Muscle layer of colon (tissue), 2 donors: Measurements from ENCODE around the gene PRRG2.

Experiments
- H3K27ac ChIP-seq: one replicate; pipeline ENCODE4 v1.7.0; 2013; ENCODE audit warnings: low read depth, mild to moderate bottlenecking, low read length, moderate library complexity
- H3K27me3 ChIP-seq, 2 donors: one replicate each; pipeline ENCODE4 v1.7.0; 2013; ENCODE audit warnings: low read length in 2 of 2, mild to moderate bottlenecking in 2 of 2; ENCODE audit not compliant: insufficient read depth in 2 of 2, control insufficient read depth in 1 of 2
- H3K36me3 ChIP-seq: one replicate; pipeline ENCODE4 v1.7.0; 2013; ENCODE audit warnings: mild to moderate bottlenecking, low read length; ENCODE audit not compliant: insufficient read depth
- H3K4me1 ChIP-seq: one replicate; pipeline ENCODE4 v1.7.0; 2013; ENCODE audit warnings: mild to moderate bottlenecking, low read length; ENCODE audit not compliant: insufficient read depth
- H3K4me3 ChIP-seq, 2 donors: one replicate each; pipeline ENCODE4 v1.7.0; 2013; ENCODE audit warnings: low read length in 2 of 2, low read depth in 1 of 2, mild to moderate bottlenecking in 1 of 2, moderate library complexity in 1 of 2
- H3K9ac ChIP-seq: one replicate; pipeline ENCODE4 v1.7.0; 2013; ENCODE audit warnings: low read length
- H3K9me3 ChIP-seq: one replicate; pipeline ENCODE4 v1.7.0; 2013; ENCODE audit warnings: mild to moderate bottlenecking, low read length
- donor health status: abdominal sarcoma.
- donor health status: Adenocarcinoma of cecum.

The PRRG2 gene

GRCh38 chr19:49590971-49591730 is 10.0 kb downstream of the PRRG2 start, which contains the start of gene PRR12:
PRR12 (plus strand) TSS chr19:49591182; CDS start chr19:49591655, 473 bp downstream.
- Histone ChIP-seq H3K4me3 (peak within 1 kb of the TSS; percentile 55 to 84), H3K27me3 (no peaks in the 10 kb centered on the region), H3K9ac (peak within 1 kb of the TSS; percentile 65), H3K36me3 (peaks cover 10% of the 10 kb centered on the region), H3K27ac (peak within 1 kb of the TSS; percentile 96), H3K9me3 (no peaks in the 10 kb centered on the region), H3K4me1 (peaks cover 19% of the 10 kb centered on the region)

GRCh38 chr19:49591731-49592485 is 10.8 kb downstream of the PRRG2 start:
- Histone ChIP-seq H3K4me3 (peak overlapping the region; percentile 23 to 84), H3K36me3 (peaks cover 10% of the 10 kb centered on the region), H3K27me3 (no peaks in the 10 kb centered on the region), H3K27ac (peak overlapping the region; percentile 96), H3K4me1 (peaks cover 19% of the 10 kb centered on the region), H3K9ac (peak overlapping the region; percentile 65), H3K9me3 (no peaks in the 10 kb centered on the region)

- Histone ChIP-seq H3K9me3 (no peaks in the 10 kb centered on the region), H3K4me1 (peaks cover 19% of the 10 kb centered on the region), H3K9ac (peak overlapping the region; percentile 65), H3K36me3 (peaks cover 10% of the 10 kb centered on the region), H3K27ac (peak overlapping the region; percentile 96), H3K27me3 (no peaks in the 10 kb centered on the region), H3K4me3 (peak overlapping the region; percentile 38 to 84)
These were observed 11.5 kb downstream of the PRRG2 start for GRCh38 chr19:49592486-49593232.

GRCh38 chr19:49593233-49594113 is 12.4 kb downstream of the PRRG2 start:
- peak overlapping the region; percentile 96 for H3K27ac ChIP-seq
- H3K4me1 ChIP-seq: peaks cover 19% of the 10 kb centered on the region
- H3K9me3 ChIP-seq: no peaks in the 10 kb centered on the region
- H3K4me3 ChIP-seq: peak overlapping the region; percentile 38 to 84
- peaks cover 13% of the 10 kb centered on the region for H3K36me3 ChIP-seq
- H3K9ac ChIP-seq: no peak overlapping the region
- H3K27me3 ChIP-seq: no peaks in the 10 kb centered on the region

- no peaks in the 10 kb centered on the region for H3K27me3 ChIP-seq
- H3K36me3 ChIP-seq: peaks cover 22% of the 10 kb centered on the region
- H3K4me1 ChIP-seq: peaks cover 19% of the 10 kb centered on the region
- H3K4me3 ChIP-seq: no peak overlapping the region
- H3K9ac ChIP-seq: no peak overlapping the region
- no peak overlapping the region for H3K27ac ChIP-seq
- no peaks in the 10 kb centered on the region for H3K9me3 ChIP-seq
These were observed 13.3 kb downstream of the PRRG2 start for GRCh38 chr19:49594157-49594992.

- H3K9me3 ChIP-seq: no peaks in the 10 kb centered on the region
- peaks cover 19% of the 10 kb centered on the region for H3K4me1 ChIP-seq
- peaks cover 30% of the 10 kb centered on the region for H3K36me3 ChIP-seq
- no peak overlapping the region for H3K27ac ChIP-seq
- H3K4me3 ChIP-seq: no peak overlapping the region
- no peak overlapping the region for H3K9ac ChIP-seq
- no peaks in the 10 kb centered on the region for H3K27me3 ChIP-seq
These were observed 14.1 kb downstream of the PRRG2 start for GRCh38 chr19:49594993-49595818.

- no peak overlapping the region for H3K27ac ChIP-seq
- no peaks in the 10 kb centered on the region for H3K27me3 ChIP-seq
- H3K4me1 ChIP-seq: peaks cover 19% of the 10 kb centered on the region
- peaks cover 31% of the 10 kb centered on the region for H3K36me3 ChIP-seq
- no peak overlapping the region for H3K9ac ChIP-seq
- H3K4me3 ChIP-seq: no peak overlapping the region
- no peaks in the 10 kb centered on the region for H3K9me3 ChIP-seq
These were observed 14.8 kb downstream of the PRRG2 start for GRCh38 chr19:49595819-49596404.

- Histone ChIP-seq H3K9me3 (no peaks in the 10 kb centered on the region), H3K9ac (no peak overlapping the region), H3K4me1 (peaks cover 19% of the 10 kb centered on the region), H3K27ac (no peak overlapping the region), H3K4me3 (no peak overlapping the region), H3K36me3 (peaks cover 35% of the 10 kb centered on the region), H3K27me3 (no peaks in the 10 kb centered on the region)
These were observed 15.3 kb downstream of the PRRG2 start for GRCh38 chr19:49596407-49596806.

GRCh38 chr19:49596954-49597702 is 16.0 kb downstream of the PRRG2 start:
- Histone ChIP-seq H3K4me1 (peaks cover 19% of the 10 kb centered on the region), H3K9ac (no peak overlapping the region), H3K9me3 (no peaks in the 10 kb centered on the region), H3K27ac (no peak overlapping the region), H3K36me3 (peaks cover 39% of the 10 kb centered on the region), H3K27me3 (no peaks in the 10 kb centered on the region), H3K4me3 (no peak overlapping the region)
